Stimulated activated CD8-positive, alpha-beta memory T cell treated with anti-CD3 and anti-CD28 coated beads, Interleukin-7, amount 100 ng/mL, for 24 hours (primary cell): Measurements from ENCODE around the gene SLC66A3.

ENCODE experiments used
- DNase-seq: peaks from one replicate; pipeline ENCODE4 v3.0.0-alpha.2; 2020; ENCODE audit warnings: low read depth

Gene SLC66A3

GRCh38 chr2:11214770-11215169, 59.5 kb downstream of the SLC66A3 start:
- DNase-seq: no peak

GRCh38 chr2:11215407-11215806, 60.1 kb downstream of the SLC66A3 start:
- no peak for DNase-seq

DNA sequence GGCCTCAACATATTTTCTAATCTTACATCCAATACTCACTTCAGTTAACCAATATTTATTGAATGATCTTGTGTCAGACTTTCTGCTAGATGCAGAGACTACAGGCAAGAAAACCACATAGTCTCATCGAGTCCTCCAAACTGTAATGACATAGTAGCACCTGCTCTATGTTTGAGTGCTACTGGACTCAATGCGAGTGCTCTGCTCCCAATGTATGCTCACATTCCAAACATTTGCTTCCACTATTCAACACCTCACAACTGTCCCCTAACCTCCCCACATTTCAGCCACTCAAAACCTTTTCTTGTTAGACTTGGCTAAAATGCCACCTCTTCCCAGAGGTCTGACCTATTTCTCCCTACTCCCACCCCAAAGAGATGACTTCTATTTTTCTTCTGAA, 65.2 kb downstream of the SLC66A3 start:
- no peak for DNase-seq

DNA sequence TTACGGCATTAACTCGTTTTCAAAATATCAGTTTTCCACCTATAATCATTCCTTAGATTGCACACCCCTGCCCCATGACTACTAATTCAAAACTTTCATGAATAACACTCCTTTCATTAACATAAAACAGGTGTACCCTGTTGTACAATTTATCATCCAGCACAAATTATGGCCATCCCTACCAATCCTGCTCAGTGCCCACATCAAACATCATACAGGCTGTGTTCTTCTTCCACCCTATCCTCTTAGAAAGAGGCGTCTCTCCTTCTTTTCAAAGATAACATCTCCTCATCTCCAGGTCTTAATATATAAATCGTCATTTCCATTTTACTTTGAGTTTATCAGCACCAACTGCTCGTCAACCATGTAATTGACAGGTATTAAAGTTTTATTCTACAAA, 67.6 kb downstream of the SLC66A3 start:
- no peak for DNase-seq

DNA sequence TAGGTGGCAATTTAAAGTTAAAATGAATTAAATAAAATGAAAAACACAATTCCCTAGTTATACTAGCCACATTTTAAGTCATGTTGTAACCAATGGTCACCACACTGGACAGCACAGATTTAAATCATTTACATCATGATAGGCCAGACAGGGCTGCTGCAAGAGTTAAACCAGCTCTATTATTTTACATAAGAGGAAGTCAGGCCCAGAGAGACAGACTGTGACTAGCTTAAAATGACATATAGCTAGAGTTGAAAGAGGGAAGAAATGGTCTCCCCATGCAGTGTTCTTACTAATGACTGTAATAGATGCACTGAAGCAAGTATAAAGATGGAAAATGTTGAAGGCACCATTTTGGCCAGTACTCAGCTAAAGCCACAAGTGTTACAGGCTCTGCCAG, 69.6 kb downstream of the SLC66A3 start:
- no peak for DNase-seq

GRCh38 chr2:11227595-11227994, 72.3 kb downstream of the SLC66A3 start:
- DNase-seq: no peak
